CD4-positive, alpha-beta T cell (primary cell): ENCODE data around the gene SNTA1. TPM values are rescaled to one million over a fixed set of nuclear protein-coding genes. Genes with fewer than 3 reads are reported as not detected.

Source experiments
- ATAC-seq: fragments of 200-7000 bp; cut with Tn5 transposase; one replicate; pipeline ENCODE4 v1.10.0; 2022; ENCODE audit warnings: mild to moderate bottlenecking; ENCODE audit not compliant: poor library complexity
- CTCF ChIA-PET: fragments of 350-600 bp; sonication (Branson Sonifier 250); formaldehyde crosslinking; loops from one replicate; lab custom pipeline; 2021; ENCODE audit warnings: antibody characterized with exemption, inconsistent platforms; lab: Charles Lee
- POLR2A ChIA-PET: fragments of 350-600 bp; sonication (Branson Sonifier 250); formaldehyde crosslinking; loops from one replicate; lab custom pipeline; 2021; ENCODE audit warnings: antibody characterized with exemption, inconsistent platforms; lab: Charles Lee
- DNase-seq, 14 experiments: peaks; one replicate each; pipeline ENCODE4 v3.0.0-alpha.2; 2013 to 2020; ENCODE audit warnings: mixed read lengths in 2 of 14
- H3K27ac ChIP-seq, 2 donors: one replicate each; pipeline versions ENCODE4 v1.5.1 to v1.7.0; 2013; ENCODE audit warnings: low read length in 2 of 2, low read depth in 1 of 2, mild to moderate bottlenecking in 1 of 2
- H3K27me3 ChIP-seq, 2 experiments: 1 replicate in 1 of 2; 2 replicates in 1 of 2; pipeline versions ENCODE4 v1.6.1 to v1.7.0; 2013; ENCODE audit warnings: low read length in 2 of 2, control low read depth in 1 of 2, mild to moderate bottlenecking in 1 of 2, moderate library complexity in 1 of 2; ENCODE audit not compliant: insufficient read depth in 2 of 2, control insufficient read depth in 1 of 2
- H3K36me3 ChIP-seq: one replicate; pipeline ENCODE4 v1.6.1; 2013; ENCODE audit warnings: low read length, control low read depth; ENCODE audit not compliant: insufficient read depth
- H3K4me1 ChIP-seq: one replicate; pipeline ENCODE4 v1.6.1; 2013; ENCODE audit warnings: low read length, control low read depth; ENCODE audit not compliant: insufficient read depth
- H3K4me3 ChIP-seq: one replicate; pipeline ENCODE4 v1.5.1; 2013; ENCODE audit warnings: mild to moderate bottlenecking, low read length, moderate library complexity
- H3K9me3 ChIP-seq, 2 experiments: 1 replicate in 1 of 2; 2 replicates in 1 of 2; pipeline versions ENCODE4 v1.6.1 to v1.7.0; 2013; ENCODE audit warnings: low read length in 2 of 2, mild to moderate bottlenecking in 2 of 2, control low read depth in 1 of 2, moderate library complexity in 1 of 2; ENCODE audit not compliant: control insufficient read depth in 1 of 2, insufficient read depth in 1 of 2
- H3K27ac Mint-ChIP-seq: one replicate; pipeline ENCODE4 v1.8.0; 2020; ENCODE audit warnings: mixed read lengths
- H3K27me3 Mint-ChIP-seq: one replicate; pipeline ENCODE4 v1.8.0; 2021; ENCODE audit warnings: mixed read lengths
- H3K36me3 Mint-ChIP-seq: one replicate; pipeline ENCODE4 v1.8.0; 2021; ENCODE audit warnings: low read depth, mixed read lengths
- H3K4me1 Mint-ChIP-seq: one replicate; pipeline ENCODE4 v1.8.0; 2021; ENCODE audit warnings: low read depth, mixed read lengths
- H3K4me3 Mint-ChIP-seq: one replicate; pipeline ENCODE4 v1.8.0; 2020; ENCODE audit warnings: mild to moderate bottlenecking, mixed read lengths
- H3K9me3 Mint-ChIP-seq: one replicate; pipeline ENCODE4 v1.8.0; 2020; ENCODE audit warnings: mixed read lengths
- intact Hi-C, 2 experiments: fragments of 100-400 bp; cut with DNase I in 1 of 2; cut with micrococcal nuclease in 1 of 2; formaldehyde crosslinking; loops; one replicate each; pipeline versions ENCODE4 v1.15.1 to v1.9.0; 2023 to 2025; cut with DNase I, micrococcal nuclease
- total RNA-seq, 174 experiments: library from RNA in 2 of 174; stranded (reverse) in 2 of 174; gene quantifications; one replicate each; pipeline ENCODE4 v1.2.3 and lab custom pipeline; 2021 to 2026
- TF ChIP-seq, protein P1 (sequence below): fragments of 200-600 bp; IDR thresholded peaks from one replicate; pipeline ENCODE4 v1.8.0; 2022; ENCODE audit warnings: antibody characterized with exemption, mild to moderate bottlenecking

SNTA1 gene
- total RNA-seq, 2 experiments from 2014 or later, result 5.0 to 5.2 TPM

DNA sequence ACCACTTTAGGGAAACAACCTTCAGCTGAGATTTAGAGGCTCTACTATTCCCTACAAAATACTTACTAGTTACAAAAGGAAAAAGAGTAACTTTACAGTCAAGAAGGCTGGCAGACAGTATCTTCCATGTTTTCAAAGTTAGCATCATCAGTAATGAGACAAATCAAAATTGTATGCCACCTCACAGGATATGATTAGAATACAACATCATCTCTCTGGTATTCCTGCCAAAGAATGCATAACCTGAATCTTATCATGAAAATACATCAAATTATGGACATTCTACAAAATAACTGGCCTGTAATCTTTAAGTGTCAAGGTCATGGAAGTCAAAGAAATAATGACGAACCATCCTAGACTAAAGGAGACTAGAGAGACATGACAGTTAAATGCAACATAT lies 80.7 kb downstream of the SNTA1 start:
- H3K27ac Mint-ChIP-seq, result no peak overlapping the region
- no peak overlapping the region for H3K4me3 Mint-ChIP-seq
- H3K9me3 ChIP-seq, result no peaks in the 10 kb centered on the region
- H3K4me1 Mint-ChIP-seq, result no peaks in the 10 kb centered on the region
- DNase-seq (no peak), ATAC-seq (no peak)
- ChIA-PET CTCF (no interaction called here), POLR2A (no interaction called here)
- no peak overlapping the region for H3K27ac ChIP-seq
- no peaks in the 10 kb centered on the region for H3K4me1 ChIP-seq
- no peaks in the 10 kb centered on the region for H3K27me3 Mint-ChIP-seq
- H3K36me3 ChIP-seq, result peaks cover 87% of the 10 kb centered on the region
- H3K36me3 Mint-ChIP-seq, result peaks cover 81% of the 10 kb centered on the region
- no peaks in the 10 kb centered on the region for H3K27me3 ChIP-seq
- TF ChIP-seq, protein P1, sequence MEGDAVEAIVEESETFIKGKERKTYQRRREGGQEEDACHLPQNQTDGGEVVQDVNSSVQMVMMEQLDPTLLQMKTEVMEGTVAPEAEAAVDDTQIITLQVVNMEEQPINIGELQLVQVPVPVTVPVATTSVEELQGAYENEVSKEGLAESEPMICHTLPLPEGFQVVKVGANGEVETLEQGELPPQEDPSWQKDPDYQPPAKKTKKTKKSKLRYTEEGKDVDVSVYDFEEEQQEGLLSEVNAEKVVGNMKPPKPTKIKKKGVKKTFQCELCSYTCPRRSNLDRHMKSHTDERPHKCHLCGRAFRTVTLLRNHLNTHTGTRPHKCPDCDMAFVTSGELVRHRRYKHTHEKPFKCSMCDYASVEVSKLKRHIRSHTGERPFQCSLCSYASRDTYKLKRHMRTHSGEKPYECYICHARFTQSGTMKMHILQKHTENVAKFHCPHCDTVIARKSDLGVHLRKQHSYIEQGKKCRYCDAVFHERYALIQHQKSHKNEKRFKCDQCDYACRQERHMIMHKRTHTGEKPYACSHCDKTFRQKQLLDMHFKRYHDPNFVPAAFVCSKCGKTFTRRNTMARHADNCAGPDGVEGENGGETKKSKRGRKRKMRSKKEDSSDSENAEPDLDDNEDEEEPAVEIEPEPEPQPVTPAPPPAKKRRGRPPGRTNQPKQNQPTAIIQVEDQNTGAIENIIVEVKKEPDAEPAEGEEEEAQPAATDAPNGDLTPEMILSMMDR, result no peak
- H3K9me3 Mint-ChIP-seq, result no peaks in the 10 kb centered on the region
- intact Hi-C loops, result no loop called here
- no peak overlapping the region for H3K4me3 ChIP-seq

DNA sequence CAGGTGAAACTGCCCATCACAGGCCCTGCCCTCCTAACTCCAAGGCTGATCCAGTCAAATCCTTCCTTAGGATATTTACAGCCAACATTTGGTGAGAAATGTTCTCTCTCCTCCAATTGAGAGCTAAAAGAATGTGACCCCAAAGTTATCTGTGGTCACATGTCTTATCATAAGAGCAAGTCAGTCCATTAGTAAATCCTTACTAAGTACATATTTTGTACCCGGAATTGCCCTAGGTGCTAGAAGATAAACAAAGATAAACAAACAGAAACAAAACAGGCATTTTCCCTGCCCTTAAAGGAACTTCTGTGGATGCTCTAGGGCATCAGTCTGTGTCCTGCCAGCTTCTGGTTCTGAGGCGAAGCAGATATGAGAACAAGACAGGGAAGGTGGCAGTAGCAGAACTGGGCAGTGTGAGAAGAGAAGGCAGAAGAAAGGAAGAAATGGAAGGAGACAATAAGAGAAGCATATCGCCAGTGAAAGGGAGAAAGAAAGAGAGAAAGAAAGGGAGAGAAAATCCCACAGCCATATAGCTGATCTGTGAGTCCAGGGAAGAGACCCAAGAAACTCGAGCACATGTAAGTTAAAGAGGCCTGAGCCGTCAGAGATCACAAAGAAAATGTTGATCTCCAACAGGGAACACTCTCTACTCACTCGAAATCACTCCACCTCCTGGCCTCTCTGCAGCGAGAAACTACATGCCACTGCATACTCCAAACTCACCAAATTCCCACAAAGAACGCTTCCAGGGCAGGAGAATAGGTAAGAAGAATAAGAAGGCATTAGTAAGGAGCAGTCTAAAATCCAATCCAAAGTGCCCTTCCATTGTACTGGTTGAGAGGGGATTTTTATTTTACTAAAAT lies 83.9 kb downstream of the SNTA1 start:
- no peaks in the 10 kb centered on the region for H3K4me1 ChIP-seq

More for the DNA sequence above, 83.9 kb downstream of the SNTA1 start:
- POLR2A ChIA-PET, result no interaction called here
- no peak overlapping the region for H3K4me3 Mint-ChIP-seq
- H3K9me3 Mint-ChIP-seq, result no peaks in the 10 kb centered on the region
- Histone ChIP-seq H3K27ac (no peak overlapping the region), H3K4me3 (no peak overlapping the region), H3K27me3 (no peaks in the 10 kb centered on the region), H3K9me3 (no peaks in the 10 kb centered on the region), H3K36me3 (peaks cover 70% of the 10 kb centered on the region)
- ATAC-seq (no peak), DNase-seq (no peak)
- H3K4me1 Mint-ChIP-seq, result no peaks in the 10 kb centered on the region
- TF ChIP-seq, protein P1, result no peak
- CTCF ChIA-PET, result no interaction called here
- no peak overlapping the region for H3K27ac Mint-ChIP-seq
- H3K36me3 Mint-ChIP-seq, result peaks cover 71% of the 10 kb centered on the region
- intact Hi-C loops, result no loop called here
- no peaks in the 10 kb centered on the region for H3K27me3 Mint-ChIP-seq

Other genes with a start within 250 kb of the SNTA1 start
- not detected for gene BPIFA3, start 226.4 kb downstream of the SNTA1 start, total RNA-seq
- not detected for gene BPIFA1, start 207.8 kb downstream of the SNTA1 start, total RNA-seq
- not detected for gene BPIFB1, start 160.5 kb downstream of the SNTA1 start, total RNA-seq
- gene CDK5RAP1, start 42.2 kb downstream of the SNTA1 start, total RNA-seq, result 10 to 100 TPM; 59.7 to 63.0 TPM
- gene CBFA2T2, start 46.3 kb upstream of the SNTA1 start, total RNA-seq, result 10 to 100 TPM; 17.9 to 18.6 TPM
- gene C20orf144, start 218.6 kb upstream of the SNTA1 start, total RNA-seq, result under 1 TPM; 0.17 to 0.19 TPM
- under 1 TPM; 0.28 to 0.55 TPM for gene ACTL10, start 223.2 kb upstream of the SNTA1 start, total RNA-seq
- gene NECAB3, start 230.7 kb upstream of the SNTA1 start, total RNA-seq, result 1 to 10 TPM; 8.7 to 9.2 TPM
- 1 to 10 TPM; 1.2 to 1.6 TPM for gene E2F1, start 242.6 kb upstream of the SNTA1 start, total RNA-seq